ENCODE data around the gene AUNIP.
A peak's percentile ranks its signal among the peaks of the same experiment; 100 is the strongest.

Gene AUNIP

DNA sequence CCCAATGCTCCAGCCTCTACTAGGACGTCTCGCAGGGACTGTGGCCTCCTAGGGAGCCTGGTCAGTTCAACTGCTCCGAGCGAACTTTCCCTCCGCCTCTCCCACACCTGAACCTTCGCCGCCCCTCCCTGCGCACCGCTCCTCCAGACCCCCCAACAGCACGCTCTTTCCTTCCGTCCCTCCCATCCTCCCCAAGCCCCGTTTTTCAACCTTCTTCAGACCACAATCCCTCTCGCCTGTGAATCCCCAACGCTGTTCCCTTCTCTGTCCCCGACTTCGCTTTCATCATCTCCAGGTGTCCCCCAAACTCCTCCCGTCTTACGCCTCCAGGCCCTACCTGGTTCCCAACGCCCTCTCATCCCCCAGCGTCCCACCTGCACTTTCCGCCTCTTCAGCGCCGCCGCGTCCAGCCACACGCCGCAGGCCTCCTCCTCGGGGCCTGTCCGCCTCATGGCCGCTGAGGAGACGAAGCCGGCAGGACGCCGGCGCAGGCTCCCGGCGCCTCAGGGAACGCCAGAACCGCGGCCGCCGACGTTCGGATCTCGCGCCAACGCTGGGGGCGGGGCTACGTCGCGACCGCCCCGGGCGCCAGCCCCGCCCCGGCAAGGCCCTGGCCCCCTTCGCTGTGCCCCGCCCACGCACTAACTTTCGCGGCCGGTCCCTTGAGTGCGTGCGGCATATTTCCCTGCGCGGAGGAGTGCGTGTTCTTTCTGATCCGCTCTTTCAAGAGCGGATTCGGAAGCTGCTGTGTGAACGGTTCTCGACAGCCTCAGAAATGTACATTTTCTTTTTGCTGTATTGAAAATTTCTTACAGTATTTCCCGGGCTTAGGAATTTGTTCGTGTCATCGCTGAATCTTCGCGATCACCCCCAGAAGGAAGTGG, at the start of gene AUNIP (continued):
- TF ChIP-seq ZNF140 (tag by site-specific recombination; IDR thresholded peaks at IDR 0.05) (no peak), ZNF394 (tag by site-specific recombination; IDR thresholded peaks at IDR 0.05; ENCODE audit: borderline replicate concordance) (peak; percentile 61; the same call in 1 of the 2 replicates), ZBTB1 (tag by site-specific recombination; IDR thresholded peaks at IDR 0.05) (no peak; the same call in 1 of the 2 replicates), ZNF10 (tag by site-specific recombination; IDR thresholded peaks at IDR 0.05) (no peak; the same call in 1 of the 2 replicates), HOXA7 (CRISPR knock-in tag; IDR thresholded peaks at IDR 0.05; ENCODE audit: borderline replicate concordance) (no peak), KLF17 (tag by site-specific recombination; IDR thresholded peaks at IDR 0.05) (peak; percentile 91), ZNF16 (tag by site-specific recombination; IDR thresholded peaks at IDR 0.05; ENCODE audit: low read depth) (no peak), ZNF155 (tag by site-specific recombination; IDR thresholded peaks at IDR 0.05) (no peak), ZNF785 (tag by site-specific recombination; IDR thresholded peaks at IDR 0.05) (no peak), ZNF221 (tag by site-specific recombination; IDR thresholded peaks at IDR 0.05; ENCODE audit: borderline replicate concordance) (no peak), ZNF76 (tag by site-specific recombination; IDR thresholded peaks at IDR 0.05; ENCODE audit: borderline replicate concordance, low read depth) (peak; percentile 94), ZNF146 (tag by site-specific recombination; IDR thresholded peaks at IDR 0.05) (peak; percentile 70), ZNF416 (tag by site-specific recombination; IDR thresholded peaks at IDR 0.05) (0 out of 2 replicates have a peak, but pooled peaks have one; percentile 49), ZFP3 (tag by site-specific recombination; IDR thresholded peaks at IDR 0.05; ENCODE audit: low read depth) (no peak), YY2 (tag by site-specific recombination; IDR thresholded peaks at IDR 0.05) (peak; percentile 78), ZNF791 (tag by site-specific recombination; IDR thresholded peaks at IDR 0.05) (no peak), SCRT1 (tag by site-specific recombination; IDR thresholded peaks at IDR 0.05; ENCODE audit: borderline replicate concordance) (no peak), ZNF214 (tag by site-specific recombination; IDR thresholded peaks at IDR 0.05; ENCODE audit: borderline replicate concordance) (no peak), GLI4 (tag by site-specific recombination; IDR thresholded peaks at IDR 0.05) (peak; percentile 96), REPIN1 (tag by site-specific recombination; IDR thresholded peaks at IDR 0.05; ENCODE audit: low read depth) (0 out of 2 replicates have a peak, but pooled peaks have one; percentile 55)
- TF ChIP-seq, protein P1, sequence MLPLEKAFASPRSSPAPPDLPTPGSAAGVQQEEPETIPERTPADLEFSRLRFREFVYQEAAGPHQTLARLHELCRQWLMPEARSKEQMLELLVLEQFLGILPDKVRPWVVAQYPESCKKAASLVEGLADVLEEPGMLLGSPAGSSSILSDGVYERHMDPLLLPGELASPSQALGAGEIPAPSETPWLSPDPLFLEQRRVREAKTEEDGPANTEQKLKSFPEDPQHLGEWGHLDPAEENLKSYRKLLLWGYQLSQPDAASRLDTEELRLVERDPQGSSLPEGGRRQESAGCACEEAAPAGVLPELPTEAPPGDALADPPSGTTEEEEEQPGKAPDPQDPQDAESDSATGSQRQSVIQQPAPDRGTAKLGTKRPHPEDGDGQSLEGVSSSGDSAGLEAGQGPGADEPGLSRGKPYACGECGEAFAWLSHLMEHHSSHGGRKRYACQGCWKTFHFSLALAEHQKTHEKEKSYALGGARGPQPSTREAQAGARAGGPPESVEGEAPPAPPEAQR (tag by site-specific recombination; IDR thresholded peaks at IDR 0.05), result peak; percentile 42; the same call in 1 of the 2 replicates
- TF ChIP-seq, protein P2, sequence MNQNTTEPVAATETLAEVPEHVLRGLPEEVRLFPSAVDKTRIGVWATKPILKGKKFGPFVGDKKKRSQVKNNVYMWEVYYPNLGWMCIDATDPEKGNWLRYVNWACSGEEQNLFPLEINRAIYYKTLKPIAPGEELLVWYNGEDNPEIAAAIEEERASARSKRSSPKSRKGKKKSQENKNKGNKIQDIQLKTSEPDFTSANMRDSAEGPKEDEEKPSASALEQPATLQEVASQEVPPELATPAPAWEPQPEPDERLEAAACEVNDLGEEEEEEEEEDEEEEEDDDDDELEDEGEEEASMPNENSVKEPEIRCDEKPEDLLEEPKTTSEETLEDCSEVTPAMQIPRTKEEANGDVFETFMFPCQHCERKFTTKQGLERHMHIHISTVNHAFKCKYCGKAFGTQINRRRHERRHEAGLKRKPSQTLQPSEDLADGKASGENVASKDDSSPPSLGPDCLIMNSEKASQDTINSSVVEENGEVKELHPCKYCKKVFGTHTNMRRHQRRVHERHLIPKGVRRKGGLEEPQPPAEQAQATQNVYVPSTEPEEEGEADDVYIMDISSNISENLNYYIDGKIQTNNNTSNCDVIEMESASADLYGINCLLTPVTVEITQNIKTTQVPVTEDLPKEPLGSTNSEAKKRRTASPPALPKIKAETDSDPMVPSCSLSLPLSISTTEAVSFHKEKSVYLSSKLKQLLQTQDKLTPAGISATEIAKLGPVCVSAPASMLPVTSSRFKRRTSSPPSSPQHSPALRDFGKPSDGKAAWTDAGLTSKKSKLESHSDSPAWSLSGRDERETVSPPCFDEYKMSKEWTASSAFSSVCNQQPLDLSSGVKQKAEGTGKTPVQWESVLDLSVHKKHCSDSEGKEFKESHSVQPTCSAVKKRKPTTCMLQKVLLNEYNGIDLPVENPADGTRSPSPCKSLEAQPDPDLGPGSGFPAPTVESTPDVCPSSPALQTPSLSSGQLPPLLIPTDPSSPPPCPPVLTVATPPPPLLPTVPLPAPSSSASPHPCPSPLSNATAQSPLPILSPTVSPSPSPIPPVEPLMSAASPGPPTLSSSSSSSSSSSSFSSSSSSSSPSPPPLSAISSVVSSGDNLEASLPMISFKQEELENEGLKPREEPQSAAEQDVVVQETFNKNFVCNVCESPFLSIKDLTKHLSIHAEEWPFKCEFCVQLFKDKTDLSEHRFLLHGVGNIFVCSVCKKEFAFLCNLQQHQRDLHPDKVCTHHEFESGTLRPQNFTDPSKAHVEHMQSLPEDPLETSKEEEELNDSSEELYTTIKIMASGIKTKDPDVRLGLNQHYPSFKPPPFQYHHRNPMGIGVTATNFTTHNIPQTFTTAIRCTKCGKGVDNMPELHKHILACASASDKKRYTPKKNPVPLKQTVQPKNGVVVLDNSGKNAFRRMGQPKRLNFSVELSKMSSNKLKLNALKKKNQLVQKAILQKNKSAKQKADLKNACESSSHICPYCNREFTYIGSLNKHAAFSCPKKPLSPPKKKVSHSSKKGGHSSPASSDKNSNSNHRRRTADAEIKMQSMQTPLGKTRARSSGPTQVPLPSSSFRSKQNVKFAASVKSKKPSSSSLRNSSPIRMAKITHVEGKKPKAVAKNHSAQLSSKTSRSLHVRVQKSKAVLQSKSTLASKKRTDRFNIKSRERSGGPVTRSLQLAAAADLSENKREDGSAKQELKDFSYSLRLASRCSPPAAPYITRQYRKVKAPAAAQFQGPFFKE (tag by site-specific recombination; IDR thresholded peaks at IDR 0.05; ENCODE audit: borderline replicate concordance), result peak; percentile 97; the same call in 1 of the 2 replicates
- TF ChIP-seq, protein P3, sequence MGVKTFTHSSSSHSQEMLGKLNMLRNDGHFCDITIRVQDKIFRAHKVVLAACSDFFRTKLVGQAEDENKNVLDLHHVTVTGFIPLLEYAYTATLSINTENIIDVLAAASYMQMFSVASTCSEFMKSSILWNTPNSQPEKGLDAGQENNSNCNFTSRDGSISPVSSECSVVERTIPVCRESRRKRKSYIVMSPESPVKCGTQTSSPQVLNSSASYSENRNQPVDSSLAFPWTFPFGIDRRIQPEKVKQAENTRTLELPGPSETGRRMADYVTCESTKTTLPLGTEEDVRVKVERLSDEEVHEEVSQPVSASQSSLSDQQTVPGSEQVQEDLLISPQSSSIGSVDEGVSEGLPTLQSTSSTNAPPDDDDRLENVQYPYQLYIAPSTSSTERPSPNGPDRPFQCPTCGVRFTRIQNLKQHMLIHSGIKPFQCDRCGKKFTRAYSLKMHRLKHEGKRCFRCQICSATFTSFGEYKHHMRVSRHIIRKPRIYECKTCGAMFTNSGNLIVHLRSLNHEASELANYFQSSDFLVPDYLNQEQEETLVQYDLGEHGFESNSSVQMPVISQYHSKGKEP (tag by site-specific recombination; IDR thresholded peaks at IDR 0.05), result peak; percentile 40; the same call in 1 of the 2 replicates
- TF ChIP-seq, protein P4, sequence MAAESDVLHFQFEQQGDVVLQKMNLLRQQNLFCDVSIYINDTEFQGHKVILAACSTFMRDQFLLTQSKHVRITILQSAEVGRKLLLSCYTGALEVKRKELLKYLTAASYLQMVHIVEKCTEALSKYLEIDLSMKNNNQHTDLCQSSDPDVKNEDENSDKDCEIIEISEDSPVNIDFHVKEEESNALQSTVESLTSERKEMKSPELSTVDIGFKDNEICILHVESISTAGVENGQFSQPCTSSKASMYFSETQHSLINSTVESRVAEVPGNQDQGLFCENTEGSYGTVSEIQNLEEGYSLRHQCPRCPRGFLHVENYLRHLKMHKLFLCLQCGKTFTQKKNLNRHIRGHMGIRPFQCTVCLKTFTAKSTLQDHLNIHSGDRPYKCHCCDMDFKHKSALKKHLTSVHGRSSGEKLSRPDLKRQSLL (tag by site-specific recombination; IDR thresholded peaks at IDR 0.05), result peak; percentile 28
- TF ChIP-seq, protein P5, sequence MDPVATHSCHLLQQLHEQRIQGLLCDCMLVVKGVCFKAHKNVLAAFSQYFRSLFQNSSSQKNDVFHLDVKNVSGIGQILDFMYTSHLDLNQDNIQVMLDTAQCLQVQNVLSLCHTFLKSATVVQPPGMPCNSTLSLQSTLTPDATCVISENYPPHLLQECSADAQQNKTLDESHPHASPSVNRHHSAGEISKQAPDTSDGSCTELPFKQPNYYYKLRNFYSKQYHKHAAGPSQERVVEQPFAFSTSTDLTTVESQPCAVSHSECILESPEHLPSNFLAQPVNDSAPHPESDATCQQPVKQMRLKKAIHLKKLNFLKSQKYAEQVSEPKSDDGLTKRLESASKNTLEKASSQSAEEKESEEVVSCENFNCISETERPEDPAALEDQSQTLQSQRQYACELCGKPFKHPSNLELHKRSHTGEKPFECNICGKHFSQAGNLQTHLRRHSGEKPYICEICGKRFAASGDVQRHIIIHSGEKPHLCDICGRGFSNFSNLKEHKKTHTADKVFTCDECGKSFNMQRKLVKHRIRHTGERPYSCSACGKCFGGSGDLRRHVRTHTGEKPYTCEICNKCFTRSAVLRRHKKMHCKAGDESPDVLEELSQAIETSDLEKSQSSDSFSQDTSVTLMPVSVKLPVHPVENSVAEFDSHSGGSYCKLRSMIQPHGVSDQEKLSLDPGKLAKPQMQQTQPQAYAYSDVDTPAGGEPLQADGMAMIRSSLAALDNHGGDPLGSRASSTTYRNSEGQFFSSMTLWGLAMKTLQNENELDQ (tag by site-specific recombination; IDR thresholded peaks at IDR 0.05; ENCODE audit: low read depth), result no peak
